HG03159 (cell line): ENCODE results near the gene NVL.
"Not testable (repeated sequence)": the region's sequence is repeated elsewhere in the genome, so short reads cannot be mapped to it uniquely, and the experiment has no call there.

Experiments used
- ATAC-seq: cut with Tn5 transposase; IDR thresholded peaks from one replicate; pipeline ENCODE4 v1.9.1; 2021; ENCODE audit warnings: mild to moderate bottlenecking, moderate library complexity; ENCODE audit not compliant: unreplicated experiment

NVL gene

GRCh38 chr1:224237119-224237881 is 92.7 kb downstream of the NVL start:
- ATAC-seq = no peak

GRCh38 chr1:224235813-224236493 is 94.0 kb downstream of the NVL start:
- ATAC-seq = no peak

- ATAC-seq = no peak
These were observed 96.0 kb downstream of the NVL start for GRCh38 chr1:224234017-224234416.

- no peak for ATAC-seq
These were observed 103.0 kb downstream of the NVL start for GRCh38 chr1:224226849-224227502.

GRCh38 chr1:224223819-224224714 is 105.9 kb downstream of the NVL start:
- no peak for ATAC-seq

- no peak for ATAC-seq
These were observed 110.3 kb downstream of the NVL start for GRCh38 chr1:224219612-224220059.

GRCh38 chr1:224219011-224219611 is 110.9 kb downstream of the NVL start:
- ATAC-seq = no peak

GRCh38 chr1:224217655-224218623 is 112.0 kb downstream of the NVL start:
- no peak for ATAC-seq

GRCh38 chr1:224216382-224216781 is 113.6 kb downstream of the NVL start:
- no peak for ATAC-seq

GRCh38 chr1:224213438-224214119 is 116.4 kb downstream of the NVL start:
- ATAC-seq = no peak

- ATAC-seq = no peak
These were observed 117.3 kb downstream of the NVL start for GRCh38 chr1:224212618-224213061.

- ATAC-seq = no peak
These were observed 118.6 kb downstream of the NVL start for GRCh38 chr1:224211206-224211962.

- ATAC-seq = not testable (repeated sequence)
These were observed 123.9 kb downstream of the NVL start for GRCh38 chr1:224205931-224206538.

GRCh38 chr1:224205438-224205840 is 124.5 kb downstream of the NVL start:
- peak; percentile 51 for ATAC-seq

- no peak for ATAC-seq
These were observed 126.5 kb downstream of the NVL start for GRCh38 chr1:224203243-224204016.

- ATAC-seq = no peak
These were observed 128.1 kb downstream of the NVL start for GRCh38 chr1:224201853-224202252.

GRCh38 chr1:224201383-224201782 is 128.6 kb downstream of the NVL start:
- no peak for ATAC-seq
